ENCODE data around the gene CMTM1.

The CMTM1 gene

GRCh38 chr16:66522816-66523590 is 43.2 kb upstream of the CMTM1 start:
- Histone ChIP-seq H3K4me1 (ENCODE audit: control insufficient read depth, insufficient read depth, low read length, unreplicated experiment) (peaks cover 23% of the 10 kb centered on the region), H3K4me3 (ENCODE audit: low read depth, low read length) (no peak overlapping the region), H2AFZ (ENCODE audit: low read length, unreplicated experiment) (no peak overlapping the region), H3K36me3 (ENCODE audit: insufficient read depth, low read length) (no peaks in the 10 kb centered on the region), H3K27ac (ENCODE audit: low read depth, low read length) (no peak overlapping the region), H3K79me2 (ENCODE audit: control insufficient read depth, insufficient read depth, low read length, unreplicated experiment) (no peaks in the 10 kb centered on the region), H3K27me3 (ENCODE audit: insufficient read depth, low read length) (no peaks in the 10 kb centered on the region)

- Histone ChIP-seq H3K4me3 (ENCODE audit: low read depth, low read length) (no peak overlapping the region), H2AFZ (ENCODE audit: low read length, unreplicated experiment) (no peak overlapping the region), H3K4me1 (ENCODE audit: control insufficient read depth, insufficient read depth, low read length, unreplicated experiment) (peaks cover 20% of the 10 kb centered on the region), H3K36me3 (ENCODE audit: insufficient read depth, low read length) (no peaks in the 10 kb centered on the region), H3K27me3 (ENCODE audit: insufficient read depth, low read length) (no peaks in the 10 kb centered on the region), H3K79me2 (ENCODE audit: control insufficient read depth, insufficient read depth, low read length, unreplicated experiment) (no peaks in the 10 kb centered on the region), H3K27ac (ENCODE audit: low read depth, low read length) (no peak overlapping the region)
Observed at GRCh38 chr16:66523861-66524354, 42.3 kb upstream of the CMTM1 start.

- Histone ChIP-seq H2AFZ (ENCODE audit: low read length, unreplicated experiment) (no peak overlapping the region), H3K36me3 (ENCODE audit: insufficient read depth, low read length) (no peaks in the 10 kb centered on the region), H3K4me3 (ENCODE audit: low read depth, low read length) (no peak overlapping the region), H3K4me1 (ENCODE audit: control insufficient read depth, insufficient read depth, low read length, unreplicated experiment) (peaks cover 20% of the 10 kb centered on the region), H3K27me3 (ENCODE audit: insufficient read depth, low read length) (no peaks in the 10 kb centered on the region), H3K79me2 (ENCODE audit: control insufficient read depth, insufficient read depth, low read length, unreplicated experiment) (no peaks in the 10 kb centered on the region), H3K27ac (ENCODE audit: low read depth, low read length) (no peak overlapping the region)
Observed at GRCh38 chr16:66524601-66525164, 41.6 kb upstream of the CMTM1 start.

GRCh38 chr16:66525396-66526180 is 40.7 kb upstream of the CMTM1 start:
- H2AFZ ChIP-seq (ENCODE audit: low read length, unreplicated experiment), result no peak overlapping the region
- no peak overlapping the region for H3K27ac ChIP-seq (ENCODE audit: low read depth, low read length)
- H3K27me3 ChIP-seq (ENCODE audit: insufficient read depth, low read length), result no peaks in the 10 kb centered on the region
- no peaks in the 10 kb centered on the region; the same call in 1 of the 2 replicates for H3K36me3 ChIP-seq (ENCODE audit: insufficient read depth, low read length)
- H3K4me1 ChIP-seq (ENCODE audit: control insufficient read depth, insufficient read depth, low read length, unreplicated experiment), result peaks cover 19% of the 10 kb centered on the region
- no peaks in the 10 kb centered on the region for H3K79me2 ChIP-seq (ENCODE audit: control insufficient read depth, insufficient read depth, low read length, unreplicated experiment)
- no peak overlapping the region for H3K4me3 ChIP-seq (ENCODE audit: low read depth, low read length)

- Histone ChIP-seq H3K27me3 (ENCODE audit: insufficient read depth, low read length) (no peaks in the 10 kb centered on the region), H3K36me3 (ENCODE audit: insufficient read depth, low read length) (peaks cover 2% of the 10 kb centered on the region; the same call in 1 of the 2 replicates), H3K27ac (ENCODE audit: low read depth, low read length) (no peak overlapping the region), H3K4me1 (ENCODE audit: control insufficient read depth, insufficient read depth, low read length, unreplicated experiment) (no peaks in the 10 kb centered on the region), H3K4me3 (ENCODE audit: low read depth, low read length) (no peak overlapping the region), H3K79me2 (ENCODE audit: control insufficient read depth, insufficient read depth, low read length, unreplicated experiment) (no peaks in the 10 kb centered on the region), H2AFZ (ENCODE audit: low read length, unreplicated experiment) (no peak overlapping the region)
Observed at GRCh38 chr16:66528294-66528693, 37.9 kb upstream of the CMTM1 start.

- Histone ChIP-seq H3K27me3 (ENCODE audit: insufficient read depth, low read length) (no peaks in the 10 kb centered on the region), H3K4me1 (ENCODE audit: control insufficient read depth, insufficient read depth, low read length, unreplicated experiment) (no peaks in the 10 kb centered on the region), H3K27ac (ENCODE audit: low read depth, low read length) (no peak overlapping the region), H3K36me3 (ENCODE audit: insufficient read depth, low read length) (peaks cover 2% of the 10 kb centered on the region; the same call in 1 of the 2 replicates), H2AFZ (ENCODE audit: low read length, unreplicated experiment) (no peak overlapping the region), H3K4me3 (ENCODE audit: low read depth, low read length) (no peak overlapping the region), H3K79me2 (ENCODE audit: control insufficient read depth, insufficient read depth, low read length, unreplicated experiment) (no peaks in the 10 kb centered on the region)
Observed at GRCh38 chr16:66529475-66529874, 36.8 kb upstream of the CMTM1 start.

GRCh38 chr16:66534376-66534799 is 31.9 kb upstream of the CMTM1 start:
- no peaks in the 10 kb centered on the region for H3K79me2 ChIP-seq (ENCODE audit: control insufficient read depth, insufficient read depth, low read length, unreplicated experiment)
- no peak overlapping the region for H3K4me3 ChIP-seq (ENCODE audit: low read depth, low read length)
- H3K27ac ChIP-seq (ENCODE audit: low read depth, low read length), result no peak overlapping the region
- no peaks in the 10 kb centered on the region for H3K27me3 ChIP-seq (ENCODE audit: insufficient read depth, low read length)
- H3K36me3 ChIP-seq (ENCODE audit: insufficient read depth, low read length), result peaks cover 4% of the 10 kb centered on the region; the same call in 1 of the 2 replicates
- H3K4me1 ChIP-seq (ENCODE audit: control insufficient read depth, insufficient read depth, low read length, unreplicated experiment), result no peaks in the 10 kb centered on the region
- no peak overlapping the region for H2AFZ ChIP-seq (ENCODE audit: low read length, unreplicated experiment)

- Histone ChIP-seq H2AFZ (ENCODE audit: low read length, unreplicated experiment) (no peak overlapping the region), H3K4me1 (ENCODE audit: control insufficient read depth, insufficient read depth, low read length, unreplicated experiment) (no peaks in the 10 kb centered on the region), H3K27me3 (ENCODE audit: insufficient read depth, low read length) (no peaks in the 10 kb centered on the region), H3K36me3 (ENCODE audit: insufficient read depth, low read length) (peaks cover 6% of the 10 kb centered on the region; the same call in 1 of the 2 replicates), H3K4me3 (ENCODE audit: low read depth, low read length) (no peak overlapping the region), H3K27ac (ENCODE audit: low read depth, low read length) (no peak overlapping the region), H3K79me2 (ENCODE audit: control insufficient read depth, insufficient read depth, low read length, unreplicated experiment) (no peaks in the 10 kb centered on the region)
Observed at GRCh38 chr16:66536525-66536924, 29.7 kb upstream of the CMTM1 start.

- Histone ChIP-seq H3K27ac (ENCODE audit: low read depth, low read length) (no peak overlapping the region), H3K27me3 (ENCODE audit: insufficient read depth, low read length) (no peaks in the 10 kb centered on the region), H3K79me2 (ENCODE audit: control insufficient read depth, insufficient read depth, low read length, unreplicated experiment) (no peaks in the 10 kb centered on the region), H2AFZ (ENCODE audit: low read length, unreplicated experiment) (no peak overlapping the region), H3K36me3 (ENCODE audit: insufficient read depth, low read length) (peaks cover 6% of the 10 kb centered on the region; the same call in 1 of the 2 replicates), H3K4me1 (ENCODE audit: control insufficient read depth, insufficient read depth, low read length, unreplicated experiment) (no peaks in the 10 kb centered on the region), H3K4me3 (ENCODE audit: low read depth, low read length) (no peak overlapping the region)
Observed at GRCh38 chr16:66537236-66537635, 29.0 kb upstream of the CMTM1 start.

GRCh38 chr16:66538910-66539309 is 27.3 kb upstream of the CMTM1 start:
- H3K79me2 ChIP-seq (ENCODE audit: control insufficient read depth, insufficient read depth, low read length, unreplicated experiment), result no peaks in the 10 kb centered on the region
- no peak overlapping the region for H3K4me3 ChIP-seq (ENCODE audit: low read depth, low read length)
- H3K27me3 ChIP-seq (ENCODE audit: insufficient read depth, low read length), result no peaks in the 10 kb centered on the region
- no peak overlapping the region for H3K27ac ChIP-seq (ENCODE audit: low read depth, low read length)
- H2AFZ ChIP-seq (ENCODE audit: low read length, unreplicated experiment), result no peak overlapping the region
- no peaks in the 10 kb centered on the region for H3K4me1 ChIP-seq (ENCODE audit: control insufficient read depth, insufficient read depth, low read length, unreplicated experiment)
- peaks cover 6% of the 10 kb centered on the region; the same call in 1 of the 2 replicates for H3K36me3 ChIP-seq (ENCODE audit: insufficient read depth, low read length)
